HG03025 (cell line): ENCODE measurements around the gene CALML6.

Source experiments
- ATAC-seq: cut with Tn5 transposase; IDR thresholded peaks from one replicate; pipeline ENCODE4 v1.9.1; 2021; ENCODE audit warnings: mild to moderate bottlenecking, moderate library complexity; ENCODE audit not compliant: unreplicated experiment, low FRiP score

Gene CALML6

DNA sequence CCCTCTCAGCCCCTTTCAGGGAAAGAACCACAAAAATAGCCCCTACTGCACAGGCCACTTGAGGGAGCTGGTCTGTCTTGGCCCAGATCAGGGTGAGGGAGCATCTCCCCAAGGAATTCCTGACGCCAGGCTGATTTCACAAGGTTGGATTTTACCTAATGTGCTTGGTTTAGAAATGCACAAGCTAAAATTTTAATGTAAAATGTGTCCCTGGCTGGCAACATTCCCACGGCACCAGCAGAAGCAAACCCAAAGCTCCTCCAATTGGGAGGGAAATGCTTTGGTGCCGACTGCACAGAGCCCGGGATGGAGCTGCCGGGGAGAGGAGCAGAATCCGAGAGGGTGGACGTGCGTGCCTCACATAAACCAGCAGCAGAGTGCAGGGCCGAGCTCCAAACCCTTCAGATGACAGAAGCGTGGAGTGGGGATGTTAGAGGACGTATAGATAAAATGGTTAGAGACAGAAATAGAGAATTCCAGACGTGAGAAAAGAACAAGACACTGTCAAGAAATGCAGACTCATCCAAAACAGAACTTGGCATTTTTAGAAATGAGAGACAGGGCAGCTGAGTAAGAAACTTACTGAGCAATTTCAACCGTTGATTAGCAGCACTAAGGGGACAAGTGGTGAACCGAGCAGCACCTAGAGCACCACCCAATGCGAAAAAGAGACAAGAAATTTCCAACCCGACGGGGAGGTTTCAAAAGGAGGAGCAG, 45.6 kb downstream of the CALML6 start:
- ATAC-seq: no peak

DNA sequence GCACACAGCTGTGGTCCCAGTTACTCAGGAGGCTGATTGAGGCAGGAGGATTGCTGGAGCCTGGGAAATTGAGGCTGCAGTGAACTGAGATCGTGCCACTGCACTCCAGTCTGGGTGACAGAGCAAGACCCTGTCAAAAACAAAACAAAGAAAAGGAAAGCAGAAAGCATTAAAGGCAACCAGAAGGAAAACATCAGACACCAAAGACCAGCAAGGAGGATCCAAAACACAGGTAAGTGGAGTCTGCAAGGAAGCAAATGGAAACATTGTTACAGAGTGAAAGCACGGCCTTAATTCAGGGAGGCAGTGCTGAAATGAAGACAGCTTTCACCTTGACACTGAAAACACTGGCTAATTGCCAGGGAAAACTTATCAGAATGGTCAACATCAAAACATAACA, 47.7 kb downstream of the CALML6 start:
- no peak for ATAC-seq

DNA sequence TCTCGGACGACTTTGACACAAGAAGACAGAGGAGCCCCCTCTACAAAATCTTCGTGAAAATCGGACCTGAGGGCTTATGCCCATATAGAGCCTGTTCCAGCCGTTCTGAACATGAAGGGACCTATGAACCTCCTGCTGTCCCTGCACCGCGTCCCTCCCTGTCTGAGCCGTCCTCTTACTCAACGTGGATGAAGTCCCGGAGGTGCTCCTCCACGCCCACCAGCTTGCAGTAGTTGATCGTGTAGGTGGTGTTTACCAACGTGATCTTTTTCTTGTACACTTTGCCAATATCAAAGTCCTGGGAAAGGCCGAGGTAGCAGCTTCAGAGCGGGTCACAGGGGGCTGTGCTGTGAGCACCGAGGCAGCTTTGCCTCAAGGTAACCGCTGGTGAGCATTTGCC, 48.5 kb downstream of the CALML6 start:
- no peak for ATAC-seq

DNA sequence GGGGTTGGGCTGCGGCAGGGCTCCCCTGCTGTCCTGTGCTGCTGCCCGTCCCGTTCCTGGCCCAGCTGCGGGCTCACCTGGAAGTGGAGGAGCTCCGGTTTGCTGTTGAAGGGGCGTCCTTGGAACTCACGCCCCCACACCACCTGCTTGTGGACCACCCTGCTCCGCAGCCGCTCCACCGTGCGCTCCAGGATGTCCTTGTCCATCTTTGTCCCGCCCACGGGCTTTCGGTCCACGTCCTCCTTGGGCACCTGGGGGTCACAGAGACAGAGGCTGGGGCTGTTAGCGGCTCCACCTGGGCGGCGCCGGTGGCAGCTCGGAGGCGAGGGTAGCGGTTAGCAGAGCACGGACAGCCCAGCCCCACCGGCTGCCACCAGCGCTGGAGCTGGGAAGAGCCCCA, 49.8 kb downstream of the CALML6 start:
- no peak for ATAC-seq

DNA sequence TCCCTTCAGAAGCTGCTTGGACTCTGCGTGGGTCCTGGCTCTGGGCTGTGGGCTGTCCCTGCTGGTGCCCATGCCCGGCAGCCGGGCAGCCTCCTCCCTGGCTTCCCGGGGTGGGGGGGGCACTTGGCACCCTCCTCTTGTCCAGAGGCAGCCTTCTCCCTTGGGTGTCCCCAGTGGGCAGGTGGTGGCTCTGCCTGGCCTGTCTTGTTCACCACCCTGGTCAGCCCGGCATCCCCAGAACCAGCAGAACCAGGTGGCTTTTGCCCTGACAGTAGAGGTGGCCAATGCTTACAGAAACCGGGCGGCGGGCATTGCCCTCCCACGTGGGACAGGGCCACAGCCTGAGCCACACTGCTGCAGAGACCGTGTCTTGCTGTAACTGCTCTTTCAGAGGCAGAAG, 50.5 kb downstream of the CALML6 start:
- no peak for ATAC-seq

DNA sequence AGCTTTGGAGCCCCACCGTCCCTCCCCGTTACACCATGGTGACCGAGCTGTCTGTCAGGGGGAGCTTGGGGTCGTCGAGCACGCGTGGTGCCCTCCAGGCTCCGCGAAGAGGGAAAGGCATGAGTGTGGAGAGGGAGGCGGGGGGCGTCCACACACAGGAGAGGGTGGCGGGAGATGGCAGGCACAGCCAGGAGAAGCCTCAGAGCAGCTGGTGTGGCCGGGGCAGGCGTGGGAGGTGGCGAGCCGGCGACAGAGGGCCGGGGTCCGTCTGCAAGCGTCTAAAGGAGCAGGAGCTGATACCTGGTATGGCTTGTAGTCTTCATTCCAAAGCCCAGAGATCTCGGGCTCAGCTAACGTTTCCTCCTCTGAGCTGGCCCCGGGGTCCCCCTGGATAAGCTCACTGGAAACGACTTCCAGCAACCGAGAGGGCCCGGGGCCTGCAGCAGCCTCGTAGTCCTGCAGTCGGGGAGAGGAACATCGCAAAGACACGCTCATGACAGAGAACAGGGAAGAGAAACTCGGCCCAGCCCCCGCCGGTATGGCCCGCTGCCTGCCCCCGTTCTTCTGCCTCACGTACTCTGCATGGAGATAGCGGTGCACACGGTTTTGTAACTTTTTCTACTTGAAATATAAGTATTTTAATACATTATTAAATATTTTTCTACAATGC, 51.1 kb downstream of the CALML6 start:
- no peak for ATAC-seq
